Measurements from ENCODE around the gene UVRAG.

DNA sequence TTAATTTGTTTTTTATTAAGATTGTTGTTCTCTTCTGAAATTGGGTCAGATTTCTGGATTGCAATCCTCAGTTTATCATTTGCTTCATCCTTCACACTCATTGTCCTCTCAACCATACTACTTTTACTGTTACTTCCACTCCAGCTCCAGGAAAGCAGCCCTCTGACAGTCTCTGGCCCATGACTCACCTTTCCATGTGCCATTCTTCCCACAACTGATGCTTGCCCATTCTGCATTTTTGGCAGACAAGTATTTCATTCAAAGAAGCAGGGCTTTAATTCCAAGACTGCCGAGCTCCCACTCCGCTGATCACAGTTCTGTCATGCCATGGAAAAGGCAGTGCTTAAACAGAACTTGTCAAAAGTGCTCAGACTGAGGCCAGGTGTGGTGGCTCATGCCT, 252.1 kb downstream of the UVRAG start:
- TF ChIP-seq CTCF (IDR thresholded peaks at IDR 0.05; ENCODE audit: low read length) (no peak), EZH2 (IDR thresholded peaks at IDR 0.05; ENCODE audit: borderline replicate concordance, low read length) (no peak)

All from OCI-LY1 (cell line).